ENCODE results near the gene ZNF69. TPM values are rescaled to one million over a fixed set of nuclear protein-coding genes. Genes with fewer than 3 reads are reported as not detected.
"Not testable (repeated sequence)": the region's sequence is repeated elsewhere in the genome, so short reads cannot be mapped to it uniquely, and the experiment has no call there.

Gene ZNF69
- 1.8 TPM for polyA plus RNA-seq (2012; ENCODE audit: insufficient read depth, insufficient read length)

DNA sequence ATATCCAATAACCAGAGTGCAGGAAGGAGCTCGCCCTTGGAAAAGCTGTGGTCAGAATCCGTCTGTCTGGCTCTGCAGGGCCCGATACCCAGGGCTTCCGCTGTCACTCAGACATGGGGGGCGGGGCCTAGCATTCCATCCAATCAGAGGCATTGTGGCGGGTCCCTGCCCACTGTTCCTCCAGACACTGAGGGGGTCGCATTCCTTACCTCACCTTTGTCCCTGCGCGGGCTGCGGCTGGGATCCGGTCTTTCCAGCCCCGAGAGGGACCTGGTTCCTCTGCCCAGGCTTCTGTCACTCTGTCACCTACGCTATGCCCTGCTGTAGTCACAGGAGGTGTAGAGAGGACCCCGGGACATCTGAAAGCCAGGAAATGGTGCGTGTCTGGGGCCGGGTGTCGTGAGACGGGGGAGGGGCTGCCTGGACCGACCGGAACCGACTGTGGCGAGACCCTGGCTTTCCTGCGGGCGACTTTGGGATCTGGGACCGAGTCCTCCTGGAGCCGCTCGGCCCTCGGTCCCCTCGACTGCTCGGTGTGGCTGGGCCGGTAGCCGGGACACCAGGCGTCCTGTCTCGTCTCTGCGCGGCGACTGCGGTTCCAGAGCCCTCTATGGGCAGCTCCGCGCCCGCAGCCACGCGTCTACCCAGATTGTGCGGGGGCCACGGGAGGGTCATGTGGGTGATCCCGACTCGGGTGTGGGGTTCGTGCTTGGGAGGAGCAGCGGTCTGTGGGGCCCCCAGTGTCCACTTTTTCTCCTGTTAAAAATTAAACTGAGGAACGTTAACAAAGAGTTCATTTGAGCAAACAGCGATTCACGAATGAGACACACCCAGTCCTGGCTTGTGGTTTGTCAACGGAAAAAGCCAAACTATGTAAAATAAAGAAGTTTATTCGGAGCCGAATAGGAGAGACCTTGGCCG is at the start of gene ZNF69:
Gene ZNF69, plus strand, starts transcription at position 172 of the 921 bp plus-strand sequence. Its CDS starts 142 bp downstream, at position 314.
- H3K4me3 ChIP-seq (ENCODE audit: low read length): 0 out of 2 replicates have a peak within 1 kb of the TSS, but pooled peaks have one; percentile 0
- DNase-seq (ENCODE audit: low read depth, low spot score): no peak

DNA sequence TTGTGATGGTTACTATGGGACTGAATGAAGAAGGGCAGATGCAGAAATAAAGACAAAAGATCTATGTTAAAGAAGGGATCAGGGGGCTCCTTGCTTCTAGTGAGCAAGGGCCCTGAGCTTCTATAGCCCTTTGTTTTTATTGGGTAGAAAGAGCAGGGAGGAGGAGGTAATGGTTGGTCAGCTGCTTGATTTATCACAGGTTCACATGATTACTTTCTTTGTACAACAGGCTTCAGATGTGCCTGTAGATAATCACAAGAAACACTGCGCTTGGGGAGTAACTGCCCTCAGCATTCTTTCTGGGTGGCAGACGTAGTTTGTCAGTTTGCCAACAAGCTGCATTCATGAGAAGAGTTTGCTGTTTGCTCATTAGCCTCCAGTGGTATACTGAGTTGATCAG is 43.9 kb upstream of the ZNF69 start:
- no peak overlapping the region for H3K4me3 ChIP-seq (ENCODE audit: low read length)
- DNase-seq (ENCODE audit: low read depth, low spot score): no peak

DNA sequence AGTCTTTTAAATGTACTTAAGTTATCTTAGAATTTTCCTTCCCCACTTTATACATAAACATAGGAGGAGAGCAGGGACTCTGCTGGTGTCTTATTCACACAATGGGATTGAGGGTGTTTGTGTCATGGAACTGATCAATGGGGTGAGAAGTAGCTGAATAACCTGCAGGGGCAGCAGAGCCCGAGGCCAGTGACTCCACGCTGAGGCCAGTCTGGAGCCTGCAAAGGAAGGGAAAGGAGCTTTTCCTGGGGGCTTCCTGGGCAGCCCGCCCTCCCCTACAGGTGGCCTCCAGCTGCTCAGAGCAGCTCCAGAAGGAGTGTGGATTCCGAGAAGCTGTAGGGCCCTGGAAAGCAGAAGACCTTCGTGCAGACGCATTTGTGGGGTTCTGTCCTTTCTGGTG is 40.0 kb upstream of the ZNF69 start:
- not testable (repeated sequence) for DNase-seq (ENCODE audit: low read depth, low spot score); H3K4me3 ChIP-seq (ENCODE audit: low read length)

DNA sequence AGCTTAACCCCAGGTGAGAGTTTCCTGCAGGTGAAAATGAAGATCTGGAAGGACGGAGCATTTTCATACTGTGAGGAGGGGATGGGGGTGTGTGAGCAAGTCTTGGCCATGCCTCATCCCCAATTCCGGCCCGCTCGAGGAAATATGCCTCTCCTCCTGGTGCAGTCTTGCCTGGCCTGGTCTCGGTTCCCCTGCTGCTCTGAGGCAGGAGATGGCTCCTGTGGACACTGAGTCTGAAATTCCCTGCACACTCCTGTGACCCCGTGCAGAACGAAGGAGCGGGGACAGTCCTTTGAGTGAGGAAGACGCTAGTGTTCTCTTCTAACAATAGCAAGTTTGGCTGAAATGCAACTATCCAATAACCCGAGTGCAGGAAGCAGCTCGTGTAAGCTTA is 39.4 kb upstream of the ZNF69 start:
- H3K4me3 ChIP-seq (ENCODE audit: low read length): peak overlapping the region; percentile 64; the same call in 1 of the 2 replicates

DNA sequence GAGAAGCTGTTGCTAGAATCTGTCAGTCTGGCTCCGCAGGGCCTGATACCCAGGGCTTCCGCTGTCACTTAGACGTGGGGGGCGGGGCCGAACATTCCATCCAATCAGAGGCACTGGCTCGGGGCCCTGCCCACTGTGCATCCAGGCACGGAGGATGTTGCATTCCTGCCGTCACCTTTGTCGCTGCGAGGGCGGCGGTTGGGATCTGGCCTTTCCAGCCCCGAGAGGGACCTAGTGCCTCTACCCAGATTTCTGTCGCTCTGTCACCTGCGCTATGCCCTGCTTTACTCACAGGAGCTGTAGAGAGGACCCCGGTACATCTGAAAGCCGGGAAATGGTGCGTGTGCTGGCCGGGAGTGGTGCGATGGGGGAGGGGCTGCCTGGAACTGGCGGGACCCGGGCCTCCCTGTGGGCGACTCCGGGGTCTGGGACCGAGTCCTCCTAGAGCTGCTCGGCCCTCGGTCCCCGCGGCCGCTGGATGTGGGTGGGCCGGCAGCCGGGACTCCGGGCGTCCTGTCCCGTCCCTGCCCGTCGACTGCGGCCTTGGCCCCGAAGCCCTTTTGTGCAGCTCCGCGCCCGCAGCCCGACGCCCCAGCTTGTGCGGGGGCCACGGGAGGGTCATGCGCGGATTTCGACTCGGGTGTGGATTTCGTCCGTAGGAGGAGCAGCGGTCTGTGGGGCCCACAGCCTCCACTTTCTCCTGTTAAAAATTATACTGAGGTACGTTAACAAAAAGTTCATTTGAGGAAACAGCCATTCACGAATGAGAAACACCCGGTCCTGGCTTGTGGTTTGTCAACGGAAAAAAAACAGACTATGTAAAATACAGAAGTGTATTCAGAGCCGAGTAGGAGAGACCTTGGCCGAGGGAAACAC is 38.8 kb upstream of the ZNF69 start, which contains the start of gene ZNF439:
Gene ZNF439, plus strand, starts transcription at position 133 of the 876 bp plus-strand sequence. Its CDS starts 142 bp downstream, at position 275.
- DNase-seq (ENCODE audit: low read depth, low spot score): peak; percentile 82
- peak within 1 kb of the TSS; percentile 64 for H3K4me3 ChIP-seq (ENCODE audit: low read length)

More for the DNA sequence above, 39.4 kb upstream of the ZNF69 start:
- DNase-seq (ENCODE audit: low read depth, low spot score): no peak

DNA sequence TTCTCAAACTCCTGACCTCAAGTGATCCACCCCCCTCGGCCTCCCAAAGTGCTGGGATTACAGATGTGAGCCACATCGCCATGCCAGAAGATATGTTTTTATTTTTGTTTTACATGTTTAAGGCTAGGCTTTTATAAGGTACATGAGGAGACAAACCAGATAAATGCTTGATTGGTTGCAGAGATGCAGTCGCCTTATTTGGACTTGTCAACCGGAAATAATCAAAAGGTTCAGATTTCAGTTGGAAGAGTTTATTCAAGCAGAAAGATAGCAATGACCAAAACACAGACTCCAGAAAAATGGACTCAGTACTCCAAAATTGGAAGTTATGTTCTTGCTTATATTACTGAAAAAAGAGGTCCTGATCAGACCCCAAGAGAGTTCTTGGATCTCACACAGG is 37.3 kb upstream of the ZNF69 start:
- not testable (repeated sequence) for H3K4me3 ChIP-seq (ENCODE audit: low read length); DNase-seq (ENCODE audit: low read depth, low spot score)

DNA sequence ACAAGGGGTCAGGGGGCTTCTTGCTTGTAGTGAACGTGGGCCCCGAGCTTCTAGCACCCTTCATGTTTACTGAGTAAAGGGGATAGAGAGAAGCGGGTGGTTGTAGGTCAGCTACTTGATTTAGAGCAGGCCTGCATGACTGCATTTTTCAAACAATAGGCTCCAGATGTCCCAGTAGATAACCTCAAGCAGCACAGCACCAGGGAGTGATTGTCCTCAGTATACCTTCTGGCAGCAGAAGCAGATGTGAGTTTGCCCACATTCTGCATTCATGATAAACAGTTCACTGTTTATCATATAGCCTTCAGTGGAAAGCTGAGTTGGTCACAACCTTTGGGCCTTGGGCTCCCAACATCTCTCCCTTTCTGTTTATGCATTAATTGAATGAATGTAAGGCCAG is 34.2 kb upstream of the ZNF69 start:
- no peak overlapping the region for H3K4me3 ChIP-seq (ENCODE audit: low read length)
- no peak for DNase-seq (ENCODE audit: low read depth, low spot score)

DNA sequence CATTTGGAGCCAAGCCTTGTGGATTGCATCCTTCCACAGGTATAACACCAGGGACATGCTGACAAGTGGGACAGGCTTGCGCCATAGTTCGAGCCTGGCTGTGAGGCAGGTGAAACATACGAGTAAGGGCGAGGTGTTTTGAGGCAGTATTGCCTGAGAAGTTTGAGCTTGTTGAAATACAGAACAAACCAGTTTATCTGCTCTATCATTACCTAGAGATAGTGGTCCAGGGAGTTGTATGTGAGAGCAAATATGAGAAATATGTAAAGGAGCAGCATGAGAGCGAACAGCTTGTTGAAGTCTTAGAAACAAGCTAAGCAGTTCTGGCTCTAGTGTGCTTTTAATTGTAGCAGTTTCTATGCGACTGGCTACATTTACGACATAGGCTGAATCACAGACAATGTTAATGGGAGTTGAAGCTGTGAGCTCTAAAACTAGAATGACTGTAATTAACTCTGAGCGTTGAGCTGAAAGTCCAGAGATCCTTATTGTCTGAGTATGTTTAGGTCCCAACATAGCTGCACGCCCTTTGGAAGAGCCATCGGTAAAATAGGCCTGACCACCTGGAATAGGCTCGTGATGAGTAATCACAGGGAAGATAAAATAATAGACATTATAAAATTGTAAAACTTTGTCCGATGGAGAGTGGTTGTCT is 30.9 kb upstream of the ZNF69 start:
- H3K4me3 ChIP-seq (ENCODE audit: low read length): no peak overlapping the region
- DNase-seq (ENCODE audit: low read depth, low spot score): no peak

DNA sequence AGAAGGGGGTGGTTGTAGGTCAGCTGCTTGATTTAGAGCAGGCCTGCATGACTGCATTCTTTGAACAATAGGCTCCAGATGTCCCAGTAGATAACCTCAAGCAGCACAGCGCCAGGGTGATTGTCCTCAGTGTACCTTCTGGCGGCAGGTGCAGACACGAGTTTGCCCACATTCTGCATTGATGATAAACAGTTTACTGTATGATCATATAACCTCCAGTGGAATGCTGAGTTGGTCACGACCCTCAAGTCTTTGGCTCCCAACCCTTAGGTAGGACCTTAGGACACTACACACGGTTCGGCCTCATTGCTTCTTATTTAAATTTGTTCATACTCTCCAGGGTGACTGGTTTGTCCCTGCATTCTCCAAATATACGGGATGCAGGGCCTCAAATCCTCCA is 26.9 kb upstream of the ZNF69 start:
- no peak overlapping the region for H3K4me3 ChIP-seq (ENCODE audit: low read length)
- DNase-seq (ENCODE audit: low read depth, low spot score): no peak

DNA sequence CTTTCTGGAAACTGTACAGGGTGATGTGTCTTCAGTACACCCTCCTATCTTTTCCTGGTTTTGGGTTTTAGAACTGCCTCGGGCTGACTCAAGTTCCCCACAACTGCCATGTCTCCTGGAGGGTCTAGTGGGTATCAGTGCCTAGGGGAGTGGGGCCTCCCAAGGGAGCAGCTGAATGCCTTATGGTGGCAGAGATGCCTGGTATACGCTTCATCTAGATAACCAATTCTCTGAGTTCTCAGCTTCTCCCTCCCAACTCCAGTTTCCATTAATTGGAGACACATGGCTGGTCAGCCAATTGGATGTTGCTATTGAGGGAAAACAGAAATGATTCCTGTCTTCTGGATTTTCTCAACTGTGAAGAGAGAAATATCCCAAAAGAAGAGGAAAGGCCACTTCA is 26.3 kb upstream of the ZNF69 start:
- no peak overlapping the region for H3K4me3 ChIP-seq (ENCODE audit: low read length)
- DNase-seq (ENCODE audit: low read depth, low spot score): no peak

DNA sequence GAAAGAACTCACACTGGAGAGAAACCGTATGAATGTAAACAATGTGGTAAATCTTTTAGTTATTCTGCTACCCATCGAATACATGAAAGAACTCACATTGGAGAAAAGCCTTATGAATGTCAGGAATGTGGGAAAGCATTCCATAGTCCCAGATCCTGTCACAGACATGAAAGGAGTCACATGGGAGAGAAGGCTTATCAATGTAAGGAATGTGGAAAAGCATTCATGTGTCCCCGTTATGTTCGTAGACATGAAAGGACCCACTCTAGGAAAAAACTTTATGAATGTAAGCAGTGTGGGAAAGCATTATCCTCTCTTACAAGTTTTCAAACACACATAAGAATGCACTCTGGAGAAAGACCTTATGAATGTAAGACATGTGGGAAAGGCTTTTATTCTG is 19.8 kb upstream of the ZNF69 start:
- H3K4me3 ChIP-seq (ENCODE audit: low read length); DNase-seq (ENCODE audit: low read depth, low spot score): not testable (repeated sequence)

DNA sequence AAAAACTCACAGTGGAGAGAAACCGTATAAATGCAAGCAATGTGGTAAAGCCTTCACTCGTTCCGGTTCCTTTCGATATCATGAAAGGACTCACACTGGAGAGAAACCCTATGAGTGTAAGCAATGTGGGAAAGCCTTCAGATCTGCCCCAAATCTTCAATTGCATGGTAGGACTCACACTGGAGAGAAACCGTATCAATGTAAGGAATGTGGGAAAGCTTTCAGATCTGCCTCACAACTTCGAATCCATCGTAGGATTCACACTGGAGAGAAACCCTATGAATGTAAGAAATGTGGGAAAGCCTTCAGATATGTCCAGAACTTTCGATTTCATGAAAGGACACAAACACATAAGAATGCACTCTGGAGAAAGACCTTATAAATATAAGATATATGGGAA is 19.4 kb upstream of the ZNF69 start:
- no peak overlapping the region for H3K4me3 ChIP-seq (ENCODE audit: low read length)
- no peak for DNase-seq (ENCODE audit: low read depth, low spot score)

DNA sequence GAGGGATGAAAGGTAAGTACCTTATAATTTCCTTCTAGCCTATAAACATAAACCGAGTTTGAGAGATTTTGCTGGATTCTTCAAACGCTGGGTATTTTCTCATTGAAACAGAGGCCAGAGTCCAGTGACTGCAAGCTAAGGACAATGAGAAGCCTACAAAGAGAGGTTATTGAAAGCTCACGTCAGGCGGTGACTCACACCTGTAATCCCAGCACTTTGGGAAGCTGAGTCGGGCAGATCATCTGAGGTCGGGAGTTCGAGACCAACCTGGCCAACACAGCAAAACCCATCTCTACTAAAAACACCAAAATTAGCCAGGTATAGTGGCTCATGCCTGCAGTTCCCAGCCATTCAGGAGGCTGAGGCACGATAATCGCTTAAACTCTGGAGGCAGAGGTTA is 15.0 kb upstream of the ZNF69 start:
- DNase-seq (ENCODE audit: low read depth, low spot score): no peak
- no peak overlapping the region for H3K4me3 ChIP-seq (ENCODE audit: low read length)

DNA sequence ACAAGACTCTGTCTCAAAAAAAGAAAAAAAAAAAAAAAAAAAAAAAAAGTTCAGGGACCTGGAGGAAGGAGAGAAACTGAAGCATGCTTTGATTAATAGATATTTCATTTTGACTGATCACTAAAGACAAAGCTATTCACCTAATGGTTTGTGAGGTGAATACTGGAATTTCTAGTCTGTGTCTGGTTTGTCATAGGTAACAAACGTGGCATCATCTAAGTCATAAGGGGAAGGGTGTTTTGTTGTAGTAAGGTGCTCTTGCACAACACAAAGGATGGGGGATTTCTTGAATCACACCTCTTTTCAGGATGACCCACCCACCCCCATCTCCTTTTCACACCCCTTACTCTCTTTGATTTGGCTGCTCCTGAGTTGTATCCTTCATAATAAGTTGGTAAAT is 13.8 kb upstream of the ZNF69 start:
- no peak overlapping the region for H3K4me3 ChIP-seq (ENCODE audit: low read length)
- no peak for DNase-seq (ENCODE audit: low read depth, low spot score)

DNA sequence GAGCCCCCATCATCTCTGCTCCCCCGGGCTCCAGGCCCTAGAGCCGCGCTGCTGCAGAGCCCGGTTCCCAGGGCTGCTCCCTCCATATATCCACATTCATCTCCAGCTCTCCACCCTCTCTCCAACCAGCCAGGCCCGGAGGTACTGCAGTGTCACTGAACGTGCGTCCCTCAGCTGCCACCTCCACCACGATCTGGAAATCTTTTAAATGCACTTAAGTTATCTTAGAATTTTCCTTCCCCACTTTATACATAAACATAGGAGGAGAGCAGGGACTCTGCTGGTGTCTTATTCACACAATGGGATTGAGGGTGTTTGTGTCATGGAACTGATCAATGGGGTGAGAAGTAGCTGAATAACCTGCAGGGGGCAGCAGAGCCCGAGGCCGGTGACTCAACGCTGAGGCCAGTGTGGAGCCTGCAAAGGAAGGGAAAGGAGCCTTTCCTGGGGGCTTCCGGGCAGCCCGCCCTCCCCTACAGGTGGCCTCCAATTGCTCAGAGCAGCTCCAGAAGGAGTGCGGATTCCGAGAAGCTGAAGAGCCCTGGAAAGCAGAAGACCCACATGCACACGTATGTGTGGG is 7.8 kb upstream of the ZNF69 start:
- H3K4me3 ChIP-seq (ENCODE audit: low read length): not testable (repeated sequence)
- peak; percentile 19 for DNase-seq (ENCODE audit: low read depth, low spot score)

DNA sequence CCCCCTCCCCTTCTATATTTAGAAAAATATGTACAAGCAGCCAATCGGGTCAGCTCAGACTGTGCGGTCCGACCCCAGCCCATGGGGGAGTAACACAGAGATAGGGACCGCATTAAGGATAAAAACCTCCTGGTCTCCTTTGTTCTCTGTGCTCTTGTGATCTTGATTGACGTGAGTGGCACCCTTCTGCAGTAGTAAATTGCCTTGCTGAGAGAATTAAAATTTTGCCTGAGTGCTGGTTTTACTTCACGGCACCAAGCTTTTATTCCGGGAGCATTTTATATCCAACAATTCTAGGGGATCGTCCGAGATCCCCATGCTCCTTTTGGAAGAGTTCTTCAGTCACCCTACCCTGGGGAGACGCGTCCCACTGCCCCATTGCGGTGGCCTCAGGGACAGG is 7.0 kb upstream of the ZNF69 start:
- no peak for DNase-seq (ENCODE audit: low read depth, low spot score)
- no peak overlapping the region for H3K4me3 ChIP-seq (ENCODE audit: low read length)

DNA sequence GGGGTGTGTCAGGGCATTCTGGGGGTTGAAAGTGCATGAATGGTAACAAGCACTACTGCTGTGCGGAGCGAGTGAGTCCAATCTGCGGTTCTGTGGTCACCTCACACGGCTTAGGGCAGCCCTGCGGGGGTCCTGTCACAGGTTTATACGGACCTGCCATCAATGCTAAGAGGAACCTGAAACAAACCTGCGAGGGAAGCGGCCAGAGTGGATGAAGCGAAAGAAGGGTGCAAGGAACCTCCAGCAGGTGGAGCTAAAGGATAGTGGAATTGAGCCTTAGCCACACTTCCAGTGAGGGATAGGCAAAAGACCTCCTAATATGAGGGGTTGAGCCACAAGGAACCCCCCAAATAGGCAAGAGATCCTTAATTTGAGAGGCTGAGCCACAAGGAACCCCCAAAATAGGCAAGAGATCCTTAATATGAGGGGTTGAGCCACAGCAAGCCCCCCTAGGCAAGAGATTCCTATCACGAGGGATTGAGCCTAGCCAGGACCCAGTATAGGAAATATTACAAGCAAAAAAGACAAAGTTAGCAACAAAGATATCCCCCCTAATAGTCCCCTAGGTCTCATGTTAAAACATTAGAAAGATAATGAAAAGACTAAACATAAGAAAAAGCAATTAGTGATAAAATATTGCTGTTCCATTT is 6.3 kb upstream of the ZNF69 start:
- peak; percentile 54 for DNase-seq (ENCODE audit: low read depth, low spot score)
- no peak overlapping the region for H3K4me3 ChIP-seq (ENCODE audit: low read length)

DNA sequence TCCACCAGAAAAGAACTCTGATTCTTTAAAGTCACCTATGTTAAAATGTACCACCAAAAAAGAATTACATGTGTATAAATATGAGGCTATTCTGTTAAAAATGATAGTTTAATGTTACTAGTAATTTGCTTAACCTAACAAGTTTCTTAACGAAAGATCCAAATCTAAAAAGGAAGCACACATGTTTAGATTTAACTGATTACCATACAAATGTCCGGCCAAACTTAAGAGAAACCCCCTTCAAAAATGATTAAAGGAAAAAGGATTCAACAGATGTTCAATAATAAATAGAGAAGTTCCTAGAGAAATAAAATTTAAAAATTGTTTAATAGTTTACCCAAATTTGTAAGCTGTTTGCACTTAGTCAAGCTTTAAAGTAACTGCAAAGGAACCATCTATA is 5.0 kb upstream of the ZNF69 start:
- no peak overlapping the region for H3K4me3 ChIP-seq (ENCODE audit: low read length)
- no peak for DNase-seq (ENCODE audit: low read depth, low spot score)

DNA sequence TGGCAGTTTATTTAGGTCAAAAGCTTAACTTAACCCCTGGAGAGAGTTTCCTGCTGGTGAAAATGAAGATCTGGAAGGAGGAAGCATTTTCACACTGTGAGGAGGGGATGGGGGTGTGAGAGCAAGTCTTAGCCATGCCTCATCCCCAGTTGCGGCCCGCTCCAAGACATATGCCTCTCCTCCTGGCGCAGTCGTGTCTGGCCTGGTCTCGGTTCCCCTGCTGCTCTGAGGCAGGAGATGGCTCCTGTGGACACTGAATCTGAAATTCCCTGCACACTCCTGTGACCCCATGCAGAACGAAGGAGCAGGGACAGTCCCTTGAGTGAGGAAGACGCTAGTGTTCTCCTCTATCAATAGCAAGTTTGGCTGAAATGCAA is 360 bp upstream of the ZNF69 start:
- no peak overlapping the region for H3K4me3 ChIP-seq (ENCODE audit: low read length)
- no peak for DNase-seq (ENCODE audit: low read depth, low spot score)

All from Jurkat, Clone E6-1 (cell line).